Activated CD8-positive, alpha-beta T cell treated with anti-CD3 and anti-CD28 coated beads for 36 hours (primary cell): ENCODE results near the gene RNF224. TPM values are rescaled to one million over a fixed set of nuclear protein-coding genes. Genes with fewer than 3 reads are reported as not detected.
A peak's percentile ranks its signal among the peaks of the same experiment; 100 is the strongest.

Experiments used
- ATAC-seq: fragments of 200-7000 bp; cut with Tn5 transposase; one replicate; pipeline ENCODE4 v1.10.0; 2021; ENCODE audit warnings: mild to moderate bottlenecking, moderate library complexity
- CTCF ChIA-PET: fragments of 350-600 bp; sonication (Branson Sonifier 250); formaldehyde crosslinking; loops from one replicate; lab custom pipeline; 2021; ENCODE audit warnings: antibody characterized with exemption; lab: Charles Lee
- POLR2A ChIA-PET: fragments of 350-600 bp; sonication (Branson Sonifier 250); formaldehyde crosslinking; loops from one replicate; lab custom pipeline; 2021; ENCODE audit warnings: antibody characterized with exemption; lab: Charles Lee
- DNase-seq: peaks from one replicate; pipeline ENCODE4 v3.0.0-alpha.2; 2020
- H3K27ac Mint-ChIP-seq: one replicate; pipeline ENCODE4 v1.8.0; 2021; ENCODE audit warnings: mild to moderate bottlenecking, mixed read lengths
- H3K27me3 Mint-ChIP-seq: one replicate; pipeline ENCODE4 v1.8.0; 2021; ENCODE audit warnings: mixed read lengths
- H3K36me3 Mint-ChIP-seq: one replicate; pipeline ENCODE4 v1.8.0; 2021; ENCODE audit warnings: low read depth, mixed read lengths
- H3K4me1 Mint-ChIP-seq: one replicate; pipeline ENCODE4 v1.8.0; 2021; ENCODE audit warnings: low read depth, mixed read lengths
- H3K4me3 Mint-ChIP-seq: one replicate; pipeline ENCODE4 v1.8.0; 2021; ENCODE audit warnings: mild to moderate bottlenecking, moderate library complexity, mixed read lengths
- H3K9me3 Mint-ChIP-seq: one replicate; pipeline ENCODE4 v1.8.0; 2021; ENCODE audit warnings: mixed read lengths
- CTCF ChIP-seq: fragments of 200-600 bp; IDR thresholded peaks from one replicate; pipeline ENCODE4 v1.8.0; 2022; ENCODE audit warnings: antibody characterized with exemption, mild to moderate bottlenecking
- intact Hi-C: fragments of 100-400 bp; cut with micrococcal nuclease; formaldehyde crosslinking; loops from one replicate; pipeline ENCODE4 v1.10.0; 2022
- total RNA-seq, 2 experiments: library from RNA; stranded (reverse); gene quantifications; one replicate each; pipeline ENCODE4 v1.2.3, GENCODE V29; 2021

RNF224 gene
- total RNA-seq, 2 experiments from 2014 or later = not detected

- H3K4me3 Mint-ChIP-seq = no peak overlapping the region
- ChIA-PET POLR2A (no interaction called here), CTCF (interaction anchor here (1.0 kb wide), 1 partner anchor 31 kb away, joined by 3 read pairs; no protein-coding TSS in a partner anchor)
- DNase-seq (no peak), ATAC-seq (no peak)
- intact Hi-C loops = no loop called here
- H3K36me3 Mint-ChIP-seq = peaks cover 37% of the 10 kb centered on the region
- H3K9me3 Mint-ChIP-seq = no peaks in the 10 kb centered on the region
- no peak overlapping the region for H3K27ac Mint-ChIP-seq
- no peaks in the 10 kb centered on the region for H3K27me3 Mint-ChIP-seq
- peaks cover 8% of the 10 kb centered on the region for H3K4me1 Mint-ChIP-seq
- no peak for TF ChIP-seq CTCF
These were observed 40.6 kb downstream of the RNF224 start for GRCh38 chr9:137267933-137268355.

- peaks cover 8% of the 10 kb centered on the region for H3K4me1 Mint-ChIP-seq
- ChIA-PET POLR2A (interaction anchor here (0.6 kb wide), 1 partner anchor 26 kb away, joined by 3 read pairs; no protein-coding TSS in a partner anchor), CTCF (no interaction called here)
- intact Hi-C loops = no loop called here
- no peak for TF ChIP-seq CTCF
- ATAC-seq (no peak), DNase-seq (no peak)
- H3K4me3 Mint-ChIP-seq = no peak overlapping the region
- no peaks in the 10 kb centered on the region for H3K27me3 Mint-ChIP-seq
- no peaks in the 10 kb centered on the region for H3K9me3 Mint-ChIP-seq
- peaks cover 38% of the 10 kb centered on the region for H3K36me3 Mint-ChIP-seq
- no peak overlapping the region for H3K27ac Mint-ChIP-seq
These were observed 41.4 kb downstream of the RNF224 start for GRCh38 chr9:137268538-137269201.

GRCh38 chr9:137269231-137269772, 42.0 kb downstream of the RNF224 start:
- Mint-ChIP-seq H3K4me1 (peaks cover 8% of the 10 kb centered on the region), H3K4me3 (no peak overlapping the region), H3K27me3 (no peaks in the 10 kb centered on the region), H3K9me3 (no peaks in the 10 kb centered on the region), H3K36me3 (peaks cover 34% of the 10 kb centered on the region), H3K27ac (no peak overlapping the region)
- TF ChIP-seq CTCF = no peak
- ChIA-PET POLR2A (interaction anchor here (0.6 kb wide), 1 partner anchor 27 kb away, joined by 3 read pairs; no protein-coding TSS in a partner anchor), CTCF (interaction anchor here (1.3 kb wide), 1 partner anchor 17 kb away, joined by 3 read pairs; no protein-coding TSS in a partner anchor)
- DNase-seq (no peak), ATAC-seq (no peak)
- intact Hi-C loops = no loop called here

GRCh38 chr9:137270929-137271695, 43.8 kb downstream of the RNF224 start:
- no peaks in the 10 kb centered on the region for H3K9me3 Mint-ChIP-seq
- ATAC-seq (peak; percentile 43), DNase-seq (peak; percentile 67)
- no peak overlapping the region for H3K4me3 Mint-ChIP-seq
- ChIA-PET CTCF (interaction anchor here (1.0 to 2.6 kb wide), 2 partner anchors 31 to 35 kb away, joined by 3 to 7 read pairs; partner anchors contain the start of gene NRARP), POLR2A (interaction anchor here (1.0 kb wide), 1 partner anchor 31 kb away, joined by 3 read pairs; no protein-coding TSS in a partner anchor)
- no peak for TF ChIP-seq CTCF
- intact Hi-C loops = no loop called here
- no peak overlapping the region for H3K27ac Mint-ChIP-seq
- H3K4me1 Mint-ChIP-seq = peaks cover 8% of the 10 kb centered on the region
- H3K36me3 Mint-ChIP-seq = peaks cover 33% of the 10 kb centered on the region
- H3K27me3 Mint-ChIP-seq = no peaks in the 10 kb centered on the region
